Neural progenitor cell (in vitro differentiated cells): Measurements from ENCODE around the gene GREM1.

Experiments used
- EZH2 ChIP-seq: fragments of 200-600 bp; sonication (generic); IDR thresholded peaks from 2 replicates; pipeline ENCODE4 v1.6.1; 2017; ENCODE audit warnings: antibody characterized with exemption, mild to moderate bottlenecking, moderate library complexity
- TF ChIP-seq, protein P1 (sequence below): fragments of 200-600 bp; sonication (generic); IDR thresholded peaks from 2 replicates; pipeline ENCODE4 v1.5.1; 2017; ENCODE audit warnings: antibody characterized with exemption, mild to moderate bottlenecking

DNA sequence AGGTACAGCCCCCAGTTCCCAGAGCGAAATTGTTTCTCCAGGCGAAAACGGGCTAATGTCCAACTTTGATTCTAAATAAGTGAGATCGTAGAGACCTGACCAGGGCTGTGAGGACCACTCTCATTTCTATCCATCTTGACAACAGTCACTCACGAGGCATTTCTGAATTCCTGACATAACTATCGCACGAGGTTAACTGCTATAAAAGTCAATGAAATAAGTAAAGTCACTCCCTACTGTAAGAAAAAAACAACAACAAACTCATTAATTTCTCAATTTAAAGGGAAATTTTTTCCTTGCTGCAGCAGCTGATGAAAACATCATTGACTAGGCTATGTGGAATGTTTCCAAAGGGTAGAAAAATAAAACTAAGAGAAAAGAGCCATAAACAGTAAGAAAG is 69.1 kb downstream of the GREM1 start:
- TF ChIP-seq EZH2: no peak
- TF ChIP-seq, protein P1, sequence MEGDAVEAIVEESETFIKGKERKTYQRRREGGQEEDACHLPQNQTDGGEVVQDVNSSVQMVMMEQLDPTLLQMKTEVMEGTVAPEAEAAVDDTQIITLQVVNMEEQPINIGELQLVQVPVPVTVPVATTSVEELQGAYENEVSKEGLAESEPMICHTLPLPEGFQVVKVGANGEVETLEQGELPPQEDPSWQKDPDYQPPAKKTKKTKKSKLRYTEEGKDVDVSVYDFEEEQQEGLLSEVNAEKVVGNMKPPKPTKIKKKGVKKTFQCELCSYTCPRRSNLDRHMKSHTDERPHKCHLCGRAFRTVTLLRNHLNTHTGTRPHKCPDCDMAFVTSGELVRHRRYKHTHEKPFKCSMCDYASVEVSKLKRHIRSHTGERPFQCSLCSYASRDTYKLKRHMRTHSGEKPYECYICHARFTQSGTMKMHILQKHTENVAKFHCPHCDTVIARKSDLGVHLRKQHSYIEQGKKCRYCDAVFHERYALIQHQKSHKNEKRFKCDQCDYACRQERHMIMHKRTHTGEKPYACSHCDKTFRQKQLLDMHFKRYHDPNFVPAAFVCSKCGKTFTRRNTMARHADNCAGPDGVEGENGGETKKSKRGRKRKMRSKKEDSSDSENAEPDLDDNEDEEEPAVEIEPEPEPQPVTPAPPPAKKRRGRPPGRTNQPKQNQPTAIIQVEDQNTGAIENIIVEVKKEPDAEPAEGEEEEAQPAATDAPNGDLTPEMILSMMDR: no peak
